Endothelial cell of umbilical vein (primary cell): ENCODE measurements around the gene ACSL6. TPM values are rescaled to one million over a fixed set of nuclear protein-coding genes. Genes with fewer than 3 reads are reported as not detected.

Experiments
- BruUV-seq: library from RNA; stranded (reverse); fragments of 400-500 nt; replicated peaks from 2 replicates; lab custom pipeline; 2021; lab: Mats Ljungman, UMichigan
- CTCF ChIA-PET: fragments of 300-600, 350-600 bp; sonication (Branson Sonifier 250); formaldehyde crosslinking; loops from one replicate; lab custom pipeline; 2021; ENCODE audit warnings: antibody characterized with exemption, inconsistent platforms; lab: Charles Lee
- POLR2A ChIA-PET: fragments of 300-600, 350-600 bp; sonication (Branson Sonifier 250); formaldehyde crosslinking; loops from one replicate; lab custom pipeline; 2021; ENCODE audit warnings: antibody characterized with exemption, inconsistent platforms; lab: Charles Lee
- DNase-seq: peaks from one replicate; pipeline ENCODE4 v3.0.0-alpha.2; 2011; ENCODE audit warnings: low read depth, low spot score
- FAIRE-seq: peaks from 2 replicates; lab custom pipeline; 2011; peaks lifted over from hg19 to GRCh38; lab: Jason Lieb, UNC
- H2AFZ ChIP-seq: 2 replicates; pipeline ENCODE4 v1.6.0; 2012; ENCODE audit warnings: low read depth, low read length, control low read depth, inconsistent platforms
- H3K27ac ChIP-seq: 2 replicates; pipeline ENCODE4 v1.5.1; 2011; ENCODE audit warnings: low read depth, mild to moderate bottlenecking, control low read depth, low read length, moderate library complexity; ENCODE audit not compliant: insufficient read depth
- H3K27me3 ChIP-seq, 2 experiments: 2 replicates each; pipeline versions ENCODE4 v1.6.0 to v1.6.1; 2011; ENCODE audit warnings: low read length in 2 of 2, mixed read lengths in 1 of 2; ENCODE audit not compliant: control insufficient read depth in 2 of 2, insufficient read depth in 2 of 2
- H3K36me3 ChIP-seq, 2 experiments: 2 replicates in 1 of 2; 3 replicates in 1 of 2; pipeline ENCODE4 v1.5.1; 2011; ENCODE audit warnings: low read length in 2 of 2, mild to moderate bottlenecking in 1 of 2, moderate library complexity in 1 of 2; ENCODE audit not compliant: control insufficient read depth in 2 of 2, insufficient read depth in 2 of 2; ENCODE audit errors: extremely low read depth in 1 of 2
- H3K4me1 ChIP-seq: 3 replicates; pipeline ENCODE4 v1.5.1; 2011; ENCODE audit warnings: mild to moderate bottlenecking, low read length; ENCODE audit not compliant: control insufficient read depth, insufficient read depth; ENCODE audit errors: extremely low read depth
- H3K4me2 ChIP-seq: 2 replicates; pipeline ENCODE4 v1.6.1; 2011; ENCODE audit warnings: low read length, control low read depth, mixed read lengths; ENCODE audit not compliant: insufficient read depth
- H3K4me3 ChIP-seq, 3 experiments: fragments of 200-600 bp in 1 of 3; sonication (generic), shearing (Covaris generic) in 1 of 3; replicated peaks in 1 of 3; 2 replicates each; pipeline ENCODE4 v1.5.1; 2011 to 2016; ENCODE audit warnings: control low read depth in 3 of 3, low read length in 3 of 3, mild to moderate bottlenecking in 2 of 3, inconsistent platforms in 1 of 3, low read depth in 1 of 3, moderate library complexity in 1 of 3; ENCODE audit not compliant: insufficient read depth in 1 of 3
- H3K79me2 ChIP-seq: 2 replicates; pipeline ENCODE4 v1.6.0; 2012; ENCODE audit warnings: low read length, inconsistent platforms; ENCODE audit not compliant: control insufficient read depth, insufficient read depth
- H3K9ac ChIP-seq: replicated peaks from 2 replicates; pipeline ENCODE3; 2011; ENCODE audit warnings: low read length, control low read depth; ENCODE audit not compliant: insufficient read depth; ENCODE audit errors: extremely low read depth
- H3K9me1 ChIP-seq: replicated peaks from 3 replicates; pipeline ENCODE4 v1.6.0; 2011; ENCODE audit warnings: mild to moderate bottlenecking, low read length; ENCODE audit not compliant: control insufficient read depth, insufficient read depth; ENCODE audit errors: extremely low read depth
- H3K9me3 ChIP-seq: replicated peaks from 2 replicates; pipeline ENCODE4 v1.5.1; 2012; ENCODE audit warnings: low read length, inconsistent platforms; ENCODE audit not compliant: control insufficient read depth, insufficient read depth
- H4K20me1 ChIP-seq: replicated peaks from 2 replicates; pipeline ENCODE3; 2011; ENCODE audit warnings: mild to moderate bottlenecking, low read length; ENCODE audit not compliant: control insufficient read depth, insufficient read depth; ENCODE audit errors: extremely low read depth
- EZH2 ChIP-seq: IDR thresholded peaks from 2 replicates; pipeline ENCODE4 v1.6.1; 2012; ENCODE audit warnings: borderline replicate concordance, low read depth, mild to moderate bottlenecking, moderate library complexity, low read length, inconsistent platforms; ENCODE audit not compliant: severe bottlenecking
- FOS ChIP-seq: IDR thresholded peaks from 2 replicates; pipeline ENCODE4 v1.6.1; 2011; ENCODE audit warnings: mild to moderate bottlenecking, low read length, moderate library complexity, borderline replicate concordance; ENCODE audit not compliant: insufficient read depth
- GATA2 ChIP-seq: IDR thresholded peaks from 2 replicates; pipeline ENCODE4 v1.7.0; 2011; ENCODE audit warnings: low read depth, mild to moderate bottlenecking, moderate library complexity, mixed read lengths, low read length; ENCODE audit not compliant: insufficient read length, insufficient read depth
- JUN ChIP-seq: IDR thresholded peaks from 2 replicates; pipeline ENCODE4 v1.6.1; 2011; ENCODE audit warnings: borderline replicate concordance, low read depth; ENCODE audit not compliant: insufficient read length, insufficient read depth
- MYC ChIP-seq: IDR thresholded peaks from one replicate; pipeline ENCODE4 v1.6.1; 2011; ENCODE audit warnings: mild to moderate bottlenecking, low read depth, low read length
- POLR2A ChIP-seq: IDR thresholded peaks from 2 replicates; pipeline ENCODE4 v1.6.1; 2012; ENCODE audit warnings: low read depth, mild to moderate bottlenecking, control low read depth, low read length
- POLR2AphosphoS5 ChIP-seq: IDR thresholded peaks from 2 replicates; pipeline ENCODE4 v1.6.1; 2012; ENCODE audit warnings: low read depth, mild to moderate bottlenecking, control low read depth, low read length, moderate library complexity; ENCODE audit not compliant: insufficient read depth
- dilution Hi-C: fragments of 300-500 bp; cut with MboI; formaldehyde crosslinking; loops from one replicate; pipeline ENCODE4 v1.15.0; 2019; ENCODE audit warnings: low sequenced_read_pairs; ENCODE audit not compliant: extremely low pct_ligation_motif_present
- intact Hi-C: fragments of 100-400 bp; cut with micrococcal nuclease; formaldehyde crosslinking; loops from one replicate; pipeline ENCODE4 v1.10.0; 2022
- polyA plus RNA-seq, 4 experiments: library from polyadenylated mRNA; depleted of rRNA in 3 of 4; stranded (reverse) in 3 of 4; unstranded in 1 of 4; fragments of >200 nt; gene quantifications; 2 replicates each; pipeline versions ENCODE4 v1.2.1 to v1.2.3, GENCODE V29; 2011 to 2012; ENCODE audit warnings: missing spikeins in 1 of 4
- total RNA-seq: library from RNA; stranded (reverse); gene quantifications from 2 replicates; pipeline ENCODE4 v1.2.3, GENCODE V29; 2021
- TF ChIP-seq, protein P1 (sequence below), 2 donors: IDR thresholded peaks; 1 replicate in 1 of 2; 2 replicates in 1 of 2; pipeline ENCODE4 v1.5.1; 2011; ENCODE audit warnings: low read length in 2 of 2, mild to moderate bottlenecking in 2 of 2, moderate library complexity in 2 of 2, control low read depth in 1 of 2, inconsistent platforms in 1 of 2, low read depth in 1 of 2; ENCODE audit not compliant: insufficient read depth in 1 of 2; ENCODE audit errors: extremely low read depth in 1 of 2
- TF ChIP-seq, protein P2 (sequence below): IDR thresholded peaks from 2 replicates; pipeline ENCODE4 v1.6.1; 2011; ENCODE audit not compliant: insufficient read depth, insufficient read length

The ACSL6 gene
- total and polyA plus RNA-seq, 2 donors (not counting 3 experiments of a cell fraction or from before 2014, with no cell fraction given) = not detected

DNA sequence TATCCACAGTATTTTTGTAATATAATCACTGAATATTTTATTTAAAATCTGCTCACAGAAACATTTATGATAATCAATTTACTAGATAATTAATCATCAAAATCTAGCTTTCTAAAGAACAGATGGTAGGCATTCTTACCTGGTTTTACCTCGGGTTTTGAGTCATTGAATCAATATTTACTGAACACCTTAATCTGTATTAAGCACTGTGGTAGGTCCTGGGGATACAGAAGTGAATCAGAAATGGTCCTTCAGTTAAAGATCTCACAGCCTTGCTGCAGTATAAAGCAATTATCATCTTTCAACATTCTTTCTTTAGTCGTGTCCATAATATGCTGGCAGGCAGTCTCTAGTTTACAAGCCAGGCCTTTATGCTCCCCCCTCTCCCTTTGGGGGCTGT is 64.0 kb downstream of the ACSL6 start:
- Histone ChIP-seq H3K9me1 (no peaks in the 10 kb centered on the region), H2AFZ (no peak overlapping the region), H3K4me2 (no peak overlapping the region), H3K27ac (no peak overlapping the region), H3K79me2 (no peaks in the 10 kb centered on the region), H3K9ac (no peak overlapping the region), H3K27me3 (peaks cover 3 to 4% of the 10 kb centered on the region in 2 experiments), H3K9me3 (no peaks in the 10 kb centered on the region), H3K36me3 (no peaks in the 10 kb centered on the region), H3K4me3 (no peak overlapping the region), H3K4me1 (no peaks in the 10 kb centered on the region), H4K20me1 (no peaks in the 10 kb centered on the region)
- no TSS peak for BruUV-seq
- DNase-seq (no peak), FAIRE-seq (no peak)
- ChIA-PET POLR2A (no interaction called here), CTCF (no interaction called here)
- dilution Hi-C loops (no loop called here), intact Hi-C loops (no loop called here)
- TF ChIP-seq EZH2 (no peak), MYC (no peak), FOS (no peak), POLR2AphosphoS5 (no peak), GATA2 (no peak), JUN (no peak), POLR2A (no peak)
- TF ChIP-seq, protein P1, sequence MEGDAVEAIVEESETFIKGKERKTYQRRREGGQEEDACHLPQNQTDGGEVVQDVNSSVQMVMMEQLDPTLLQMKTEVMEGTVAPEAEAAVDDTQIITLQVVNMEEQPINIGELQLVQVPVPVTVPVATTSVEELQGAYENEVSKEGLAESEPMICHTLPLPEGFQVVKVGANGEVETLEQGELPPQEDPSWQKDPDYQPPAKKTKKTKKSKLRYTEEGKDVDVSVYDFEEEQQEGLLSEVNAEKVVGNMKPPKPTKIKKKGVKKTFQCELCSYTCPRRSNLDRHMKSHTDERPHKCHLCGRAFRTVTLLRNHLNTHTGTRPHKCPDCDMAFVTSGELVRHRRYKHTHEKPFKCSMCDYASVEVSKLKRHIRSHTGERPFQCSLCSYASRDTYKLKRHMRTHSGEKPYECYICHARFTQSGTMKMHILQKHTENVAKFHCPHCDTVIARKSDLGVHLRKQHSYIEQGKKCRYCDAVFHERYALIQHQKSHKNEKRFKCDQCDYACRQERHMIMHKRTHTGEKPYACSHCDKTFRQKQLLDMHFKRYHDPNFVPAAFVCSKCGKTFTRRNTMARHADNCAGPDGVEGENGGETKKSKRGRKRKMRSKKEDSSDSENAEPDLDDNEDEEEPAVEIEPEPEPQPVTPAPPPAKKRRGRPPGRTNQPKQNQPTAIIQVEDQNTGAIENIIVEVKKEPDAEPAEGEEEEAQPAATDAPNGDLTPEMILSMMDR (IDR thresholded peaks at IDR 0.05; ENCODE audit: extremely low read depth in 1 of 2, insufficient read depth in 1 of 2, low read depth in 1 of 2, low read length in 2 of 2) = no peak
- TF ChIP-seq, protein P2, sequence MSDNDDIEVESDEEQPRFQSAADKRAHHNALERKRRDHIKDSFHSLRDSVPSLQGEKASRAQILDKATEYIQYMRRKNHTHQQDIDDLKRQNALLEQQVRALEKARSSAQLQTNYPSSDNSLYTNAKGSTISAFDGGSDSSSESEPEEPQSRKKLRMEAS = no peak
